ENCODE measurements around the gene TSPAN15. TPM values are rescaled to one million over a fixed set of nuclear protein-coding genes. Genes with fewer than 3 reads are reported as not detected.

Gene TSPAN15
- total RNA-seq, 4 donors from 2014 or later = 17.2 to 58.1 (median 24.4) TPM

DNA sequence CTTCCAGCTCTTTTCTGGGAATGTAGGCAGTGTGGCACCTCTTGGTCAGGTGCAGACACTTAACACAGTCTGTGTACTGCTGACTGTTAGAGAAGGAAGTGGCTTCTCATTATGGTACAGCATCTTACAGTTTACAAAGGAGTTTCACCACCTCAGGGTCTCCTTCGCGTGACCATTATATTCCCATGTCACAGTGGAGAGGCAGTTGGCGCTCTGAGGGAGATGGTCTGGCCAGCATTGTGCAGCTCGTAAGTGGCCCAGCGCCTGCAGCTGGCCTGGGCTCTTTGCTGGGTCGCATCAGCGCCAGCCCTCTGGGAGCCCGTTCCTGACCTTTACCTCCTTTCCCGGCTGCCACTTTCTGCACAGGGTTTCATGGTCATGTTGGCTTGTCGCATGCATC lies 15.4 kb downstream of the TSPAN15 start:
- TF ChIP-seq CTCF (IDR thresholded peaks at IDR 0.05) (no peak), POLR2A (IDR thresholded peaks at IDR 0.05) (no peak)
- DNase-seq = no peak
- intact Hi-C loops (cut with DNase I; ENCODE audit: low total_unique reads) = no loop called here
- Histone ChIP-seq H3K27me3 (no peaks in the 10 kb centered on the region), H3K9me3 (no peaks in the 10 kb centered on the region), H3K27ac (peak overlapping the region; percentile 70 to 78), H3K4me1 (peaks cover 5 to 18% of the 10 kb centered on the region in 2 donors), H3K4me3 (no peak overlapping the region), H3K36me3 (no peaks in the 10 kb centered on the region)

DNA sequence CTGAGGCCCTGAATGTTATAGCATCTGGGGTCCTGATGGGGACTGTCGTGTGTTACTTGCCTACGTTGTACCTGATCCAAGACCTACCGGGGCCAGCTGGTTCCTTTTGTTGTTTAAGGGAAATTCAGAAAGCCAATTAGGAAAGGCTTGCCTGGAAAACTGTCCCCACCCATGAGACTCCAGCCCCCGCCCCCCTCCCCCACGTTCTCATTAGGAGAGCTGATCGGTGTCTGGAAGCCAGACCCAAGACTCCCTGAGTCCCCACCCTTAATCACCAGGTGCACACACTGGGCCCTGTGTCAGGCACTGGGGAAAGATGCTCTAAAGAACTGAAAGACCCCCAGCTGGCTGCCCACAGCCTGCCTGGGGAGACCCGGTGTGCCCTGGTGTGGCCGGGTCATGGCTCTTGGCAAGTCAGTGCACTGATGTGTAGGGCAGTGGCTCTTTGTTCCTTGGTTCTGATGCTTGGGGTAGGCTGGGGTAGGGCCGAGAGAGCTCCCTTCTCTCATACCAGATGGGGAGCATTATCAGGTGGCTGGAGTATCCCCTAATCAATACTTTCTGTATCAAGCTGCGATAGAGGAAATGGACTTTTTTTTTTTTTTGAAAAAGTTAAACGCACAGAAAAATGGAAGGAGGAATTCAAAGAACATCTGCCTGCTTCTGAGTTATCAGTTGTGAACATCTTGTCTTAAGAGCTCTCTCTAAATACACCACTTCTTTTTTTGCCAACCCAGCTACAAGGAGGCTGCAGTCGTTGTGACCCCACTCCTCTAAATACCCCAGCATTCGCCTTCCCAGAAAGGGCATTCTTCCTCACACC lies 16.9 kb downstream of the TSPAN15 start:
- TF ChIP-seq POLR2A (IDR thresholded peaks at IDR 0.05) (no peak), CTCF (IDR thresholded peaks at IDR 0.05) (no peak)
- H3K36me3 ChIP-seq = no peaks in the 10 kb centered on the region
- no peaks in the 10 kb centered on the region for H3K9me3 ChIP-seq
- H3K4me1 ChIP-seq = peaks cover 5 to 18% of the 10 kb centered on the region in 2 donors
- intact Hi-C loops (cut with DNase I; ENCODE audit: low total_unique reads) = no loop called here
- H3K27ac ChIP-seq = peak overlapping the region; percentile 67 to 70
- H3K4me3 ChIP-seq = no peak overlapping the region
- no peak for DNase-seq
- no peaks in the 10 kb centered on the region for H3K27me3 ChIP-seq

GRCh38 chr10:69468751-69469089 lies 17.5 kb downstream of the TSPAN15 start:
- peaks cover 5 to 18% of the 10 kb centered on the region in 2 donors for H3K4me1 ChIP-seq
- H3K27me3 ChIP-seq = no peaks in the 10 kb centered on the region
- H3K9me3 ChIP-seq = no peaks in the 10 kb centered on the region
- no peaks in the 10 kb centered on the region for H3K36me3 ChIP-seq
- intact Hi-C loops (cut with DNase I; ENCODE audit: low total_unique reads) = no loop called here
- peak overlapping the region; percentile 67 to 70 for H3K27ac ChIP-seq
- no peak overlapping the region for H3K4me3 ChIP-seq
- no peak for TF ChIP-seq CTCF (IDR thresholded peaks at IDR 0.05)
- TF ChIP-seq POLR2A (IDR thresholded peaks at IDR 0.05) = no peak
- no peak for DNase-seq

DNA sequence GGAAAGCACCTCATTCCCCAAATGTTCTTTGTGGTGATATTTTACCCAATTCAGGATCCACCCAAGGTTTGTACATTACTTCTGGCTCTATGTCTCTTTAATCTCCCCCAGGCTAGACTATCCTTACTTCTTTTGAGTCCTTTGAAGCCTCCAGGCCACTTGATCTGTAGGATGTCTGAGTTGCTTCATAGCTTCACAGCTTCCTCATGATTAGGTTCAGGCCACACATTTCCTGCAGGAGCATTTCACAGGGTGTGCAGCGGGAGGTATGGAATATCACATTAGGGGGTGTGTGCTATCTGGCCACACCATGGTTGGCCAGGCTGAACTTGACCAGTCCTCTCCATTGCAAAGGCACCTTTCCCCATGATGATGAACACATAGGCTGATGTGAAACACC lies 18.7 kb downstream of the TSPAN15 start:
- no peaks in the 10 kb centered on the region for H3K9me3 ChIP-seq
- no peak for DNase-seq
- peaks cover 5 to 18% of the 10 kb centered on the region in 2 donors for H3K4me1 ChIP-seq
- no peaks in the 10 kb centered on the region for H3K36me3 ChIP-seq
- peak overlapping the region in 1 of 2 donors; percentile 7 for H3K27ac ChIP-seq
- intact Hi-C loops (cut with DNase I; ENCODE audit: low total_unique reads) = no loop called here
- H3K27me3 ChIP-seq = no peaks in the 10 kb centered on the region
- no peak overlapping the region for H3K4me3 ChIP-seq
- no peak for TF ChIP-seq POLR2A (IDR thresholded peaks at IDR 0.05)
- no peak for TF ChIP-seq CTCF (IDR thresholded peaks at IDR 0.05)

GRCh38 chr10:69470463-69471384 lies 19.5 kb downstream of the TSPAN15 start:
- no peaks in the 10 kb centered on the region for H3K36me3 ChIP-seq
- TF ChIP-seq CTCF (IDR thresholded peaks at IDR 0.05) (no peak), POLR2A (IDR thresholded peaks at IDR 0.05) (no peak)
- H3K4me3 ChIP-seq = no peak overlapping the region
- intact Hi-C loops (cut with DNase I; ENCODE audit: low total_unique reads) = no loop called here
- peak overlapping the region; percentile 92 to 93 for H3K27ac ChIP-seq
- DNase-seq = no peak
- H3K9me3 ChIP-seq = no peaks in the 10 kb centered on the region
- H3K27me3 ChIP-seq = no peaks in the 10 kb centered on the region
- H3K4me1 ChIP-seq = peaks cover 0 to 16% of the 10 kb centered on the region in 2 donors
